ENCODE results near the gene A4GALT. TPM values are rescaled to one million over a fixed set of nuclear protein-coding genes. Genes with fewer than 3 reads are reported as not detected.
A peak's percentile ranks its signal among the peaks of the same experiment; 100 is the strongest.

The A4GALT gene
- total and polyA plus RNA-seq, 2 experiments from 2014 or later = 7.0 to 16.2 TPM

DNA sequence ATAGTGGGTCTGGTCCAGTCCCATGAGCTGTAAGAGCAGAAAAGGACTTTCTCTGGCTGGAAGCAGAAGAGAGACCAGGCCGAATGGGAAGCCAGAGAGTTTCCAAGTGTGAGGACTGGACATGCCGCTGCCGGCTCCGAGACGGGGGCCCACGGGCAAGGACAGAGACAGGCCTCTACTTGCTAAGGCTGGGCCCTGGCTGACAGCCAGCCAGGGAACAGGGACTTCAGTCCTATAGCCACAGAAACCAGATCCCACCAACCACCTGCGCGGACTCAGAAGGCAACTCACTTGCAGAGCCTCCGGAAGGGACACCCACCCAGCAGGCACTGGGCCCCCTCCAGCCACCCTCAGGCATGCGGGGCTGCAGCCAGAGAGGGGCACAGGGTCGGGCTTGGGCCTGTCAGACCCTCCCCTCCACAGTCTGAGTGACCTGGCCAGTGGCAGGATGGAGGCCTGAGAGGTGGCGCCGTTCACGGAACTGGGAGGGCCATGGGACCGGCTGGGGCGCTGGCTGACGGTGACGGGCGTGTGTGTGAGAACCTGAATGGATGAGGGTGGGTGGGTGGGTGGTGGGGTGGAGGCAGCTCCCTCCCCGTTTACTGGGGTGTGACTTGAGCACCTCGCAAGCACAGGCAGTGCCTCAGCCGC lies 47.8 kb upstream of the A4GALT start:
- Histone ChIP-seq H3K27ac (ENCODE audit: low read depth) (no peak overlapping the region), H3K27me3 (ENCODE audit: insufficient read depth) (no peaks in the 10 kb centered on the region), H3K36me3 (ENCODE audit: insufficient read depth) (no peaks in the 10 kb centered on the region), H3K79me2 (replicated peaks; ENCODE audit: insufficient read depth) (no peaks in the 10 kb centered on the region), H3K4me2 (no peak overlapping the region), H4K20me1 (replicated peaks; ENCODE audit: insufficient read depth) (no peaks in the 10 kb centered on the region), H3K9me2 (ENCODE audit: insufficient read depth) (no peaks in the 10 kb centered on the region), H3K4me3 (no peak overlapping the region), H2AFZ (peak overlapping the region; percentile 81; the same call in 1 of the 2 replicates), H3K4me1 (ENCODE audit: insufficient read depth) (no peaks in the 10 kb centered on the region; the same call in 1 of the 2 replicates), H3F3A (replicated peaks; ENCODE audit: low read depth) (no peaks in the 10 kb centered on the region)
- Mint-ChIP-seq H3K36me3 (ENCODE audit: low read depth) (no peaks in the 10 kb centered on the region), H3K27ac (no peak overlapping the region), H3K9me3 (no peaks in the 10 kb centered on the region), H3K4me1 (peaks cover 9% of the 10 kb centered on the region; the same call in 2 of the 3 replicates), H3K27me3 (ENCODE audit: insufficient read depth, low read depth, poor library complexity) (peaks cover 4% of the 10 kb centered on the region), H3K4me3 (no peak overlapping the region)
- TF ChIP-seq, protein P1, sequence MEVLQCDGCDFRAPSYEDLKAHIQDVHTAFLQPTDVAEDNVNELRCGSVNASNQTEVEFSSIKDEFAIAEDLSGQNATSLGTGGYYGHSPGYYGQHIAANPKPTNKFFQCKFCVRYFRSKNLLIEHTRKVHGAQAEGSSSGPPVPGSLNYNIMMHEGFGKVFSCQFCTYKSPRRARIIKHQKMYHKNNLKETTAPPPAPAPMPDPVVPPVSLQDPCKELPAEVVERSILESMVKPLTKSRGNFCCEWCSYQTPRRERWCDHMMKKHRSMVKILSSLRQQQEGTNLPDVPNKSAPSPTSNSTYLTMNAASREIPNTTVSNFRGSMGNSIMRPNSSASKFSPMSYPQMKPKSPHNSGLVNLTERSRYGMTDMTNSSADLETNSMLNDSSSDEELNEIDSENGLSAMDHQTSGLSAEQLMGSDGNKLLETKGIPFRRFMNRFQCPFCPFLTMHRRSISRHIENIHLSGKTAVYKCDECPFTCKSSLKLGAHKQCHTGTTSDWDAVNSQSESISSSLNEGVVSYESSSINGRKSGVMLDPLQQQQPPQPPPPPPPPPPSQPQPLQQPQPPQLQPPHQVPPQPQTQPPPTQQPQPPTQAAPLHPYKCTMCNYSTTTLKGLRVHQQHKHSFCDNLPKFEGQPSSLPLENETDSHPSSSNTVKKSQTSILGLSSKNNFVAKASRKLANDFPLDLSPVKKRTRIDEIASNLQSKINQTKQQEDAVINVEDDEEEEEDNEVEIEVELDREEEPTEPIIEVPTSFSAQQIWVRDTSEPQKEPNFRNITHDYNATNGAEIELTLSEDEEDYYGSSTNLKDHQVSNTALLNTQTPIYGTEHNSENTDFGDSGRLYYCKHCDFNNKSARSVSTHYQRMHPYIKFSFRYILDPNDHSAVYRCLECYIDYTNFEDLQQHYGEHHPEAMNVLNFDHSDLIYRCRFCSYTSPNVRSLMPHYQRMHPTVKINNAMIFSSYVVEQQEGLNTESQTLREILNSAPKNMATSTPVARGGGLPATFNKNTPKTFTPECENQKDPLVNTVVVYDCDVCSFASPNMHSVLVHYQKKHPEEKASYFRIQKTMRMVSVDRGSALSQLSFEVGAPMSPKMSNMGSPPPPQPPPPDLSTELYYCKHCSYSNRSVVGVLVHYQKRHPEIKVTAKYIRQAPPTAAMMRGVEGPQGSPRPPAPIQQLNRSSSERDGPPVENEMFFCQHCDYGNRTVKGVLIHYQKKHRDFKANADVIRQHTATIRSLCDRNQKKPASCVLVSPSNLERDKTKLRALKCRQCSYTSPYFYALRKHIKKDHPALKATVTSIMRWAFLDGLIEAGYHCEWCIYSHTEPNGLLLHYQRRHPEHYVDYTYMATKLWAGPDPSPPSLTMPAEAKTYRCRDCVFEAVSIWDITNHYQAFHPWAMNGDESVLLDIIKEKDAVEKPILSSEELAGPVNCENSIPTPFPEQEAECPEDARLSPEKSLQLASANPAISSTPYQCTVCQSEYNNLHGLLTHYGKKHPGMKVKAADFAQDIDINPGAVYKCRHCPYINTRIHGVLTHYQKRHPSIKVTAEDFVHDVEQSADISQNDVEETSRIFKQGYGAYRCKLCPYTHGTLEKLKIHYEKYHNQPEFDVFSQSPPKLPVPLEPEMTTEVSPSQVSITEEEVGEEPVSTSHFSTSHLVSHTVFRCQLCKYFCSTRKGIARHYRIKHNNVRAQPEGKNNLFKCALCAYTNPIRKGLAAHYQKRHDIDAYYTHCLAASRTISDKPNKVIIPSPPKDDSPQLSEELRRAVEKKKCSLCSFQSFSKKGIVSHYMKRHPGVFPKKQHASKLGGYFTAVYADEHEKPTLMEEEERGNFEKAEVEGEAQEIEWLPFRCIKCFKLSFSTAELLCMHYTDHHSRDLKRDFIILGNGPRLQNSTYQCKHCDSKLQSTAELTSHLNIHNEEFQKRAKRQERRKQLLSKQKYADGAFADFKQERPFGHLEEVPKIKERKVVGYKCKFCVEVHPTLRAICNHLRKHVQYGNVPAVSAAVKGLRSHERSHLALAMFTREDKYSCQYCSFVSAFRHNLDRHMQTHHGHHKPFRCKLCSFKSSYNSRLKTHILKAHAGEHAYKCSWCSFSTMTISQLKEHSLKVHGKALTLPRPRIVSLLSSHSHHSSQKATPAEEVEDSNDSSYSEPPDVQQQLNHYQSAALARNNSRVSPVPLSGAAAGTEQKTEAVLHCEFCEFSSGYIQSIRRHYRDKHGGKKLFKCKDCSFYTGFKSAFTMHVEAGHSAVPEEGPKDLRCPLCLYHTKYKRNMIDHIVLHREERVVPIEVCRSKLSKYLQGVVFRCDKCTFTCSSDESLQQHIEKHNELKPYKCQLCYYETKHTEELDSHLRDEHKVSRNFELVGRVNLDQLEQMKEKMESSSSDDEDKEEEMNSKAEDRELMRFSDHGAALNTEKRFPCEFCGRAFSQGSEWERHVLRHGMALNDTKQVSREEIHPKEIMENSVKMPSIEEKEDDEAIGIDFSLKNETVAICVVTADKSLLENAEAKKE (CRISPR knock-in tag; IDR thresholded peaks at IDR 0.05) = no peak
- TF ChIP-seq EZH2 (IDR thresholded peaks at IDR 0.05; ENCODE audit: low read depth, unreplicated experiment) (no peak), EZH2phosphoT487 (IDR thresholded peaks at IDR 0.05; ENCODE audit: unreplicated experiment) (no peak), ZNF114 (CRISPR knock-in tag; IDR thresholded peaks at IDR 0.05) (no peak)
- TF ChIP-seq, protein P2, sequence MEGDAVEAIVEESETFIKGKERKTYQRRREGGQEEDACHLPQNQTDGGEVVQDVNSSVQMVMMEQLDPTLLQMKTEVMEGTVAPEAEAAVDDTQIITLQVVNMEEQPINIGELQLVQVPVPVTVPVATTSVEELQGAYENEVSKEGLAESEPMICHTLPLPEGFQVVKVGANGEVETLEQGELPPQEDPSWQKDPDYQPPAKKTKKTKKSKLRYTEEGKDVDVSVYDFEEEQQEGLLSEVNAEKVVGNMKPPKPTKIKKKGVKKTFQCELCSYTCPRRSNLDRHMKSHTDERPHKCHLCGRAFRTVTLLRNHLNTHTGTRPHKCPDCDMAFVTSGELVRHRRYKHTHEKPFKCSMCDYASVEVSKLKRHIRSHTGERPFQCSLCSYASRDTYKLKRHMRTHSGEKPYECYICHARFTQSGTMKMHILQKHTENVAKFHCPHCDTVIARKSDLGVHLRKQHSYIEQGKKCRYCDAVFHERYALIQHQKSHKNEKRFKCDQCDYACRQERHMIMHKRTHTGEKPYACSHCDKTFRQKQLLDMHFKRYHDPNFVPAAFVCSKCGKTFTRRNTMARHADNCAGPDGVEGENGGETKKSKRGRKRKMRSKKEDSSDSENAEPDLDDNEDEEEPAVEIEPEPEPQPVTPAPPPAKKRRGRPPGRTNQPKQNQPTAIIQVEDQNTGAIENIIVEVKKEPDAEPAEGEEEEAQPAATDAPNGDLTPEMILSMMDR (conservative IDR thresholded peaks at IDR 0.05; ENCODE audit: low read depth in 2 of 2) = no peak
- ATAC-seq = no peak
- DNase-seq (ENCODE audit: low spot score) = no peak
